BLaER1 (cell line): ENCODE measurements around the gene SIRPB1.
"Not testable (repeated sequence)": the region's sequence is repeated elsewhere in the genome, so short reads cannot be mapped to it uniquely, and the experiment has no call there.

ENCODE experiments used
- H3K27ac ChIP-seq: shearing (Covaris generic); formaldehyde crosslinking; 2 replicates; pipeline ENCODE4 v1.8.1; 2022
- H3K27me3 ChIP-seq: shearing (Covaris generic); formaldehyde crosslinking; 2 replicates; pipeline ENCODE4 v1.8.1; 2022
- H3K36me3 ChIP-seq: shearing (Covaris generic); formaldehyde crosslinking; 2 replicates; pipeline ENCODE4 v1.8.1; 2022
- H3K4me1 ChIP-seq: shearing (Covaris generic); formaldehyde crosslinking; 2 replicates; pipeline ENCODE4 v1.8.1; 2022
- H3K4me2 ChIP-seq: shearing (Covaris generic); formaldehyde crosslinking; 2 replicates; pipeline ENCODE4 v1.8.1; 2022
- H3K4me3 ChIP-seq: shearing (Covaris generic); formaldehyde crosslinking; 2 replicates; pipeline ENCODE4 v1.8.1; 2022
- H3K9ac ChIP-seq: shearing (Covaris generic); formaldehyde crosslinking; 2 replicates; pipeline ENCODE4 v1.8.1; 2022
- H3K9me3 ChIP-seq: shearing (Covaris generic); formaldehyde crosslinking; 2 replicates; pipeline ENCODE4 v1.8.1; 2022
- H4K20me1 ChIP-seq: shearing (Covaris generic); formaldehyde crosslinking; 2 replicates; pipeline ENCODE4 v1.8.1; 2022
- Cebpa-rat ChIP-seq: shearing (Covaris generic); IDR thresholded peaks from 2 replicates; pipeline ENCODE4 v1.8.1; 2022

Gene SIRPB1

DNA sequence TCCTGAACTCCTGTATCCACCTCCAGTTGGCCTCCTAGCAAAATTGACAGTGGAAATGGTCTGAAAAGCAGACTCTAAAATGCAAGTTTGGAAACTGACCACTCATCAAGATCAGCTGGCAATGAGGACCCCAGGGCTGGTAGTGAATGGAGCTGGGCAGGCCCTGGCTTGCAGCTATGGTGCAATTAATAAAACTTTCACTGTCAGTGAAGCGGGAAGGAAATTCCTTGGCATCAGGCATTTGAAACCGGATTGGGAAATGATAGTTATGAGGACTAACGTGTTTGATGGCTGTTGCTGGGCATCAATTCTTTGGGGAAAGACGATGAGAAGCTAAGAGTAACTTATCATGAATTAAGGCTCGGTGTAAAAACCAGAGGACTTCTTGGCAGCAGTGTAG lies 19.1 kb downstream of the SIRPB1 start:
- H3K27ac ChIP-seq = no peak overlapping the region
- H3K4me1 ChIP-seq = no peaks in the 10 kb centered on the region
- H3K9me3 ChIP-seq = no peaks in the 10 kb centered on the region
- no peaks in the 10 kb centered on the region for H3K36me3 ChIP-seq
- TF ChIP-seq Cebpa-rat = no peak
- no peaks in the 10 kb centered on the region for H3K27me3 ChIP-seq
- no peak overlapping the region for H3K9ac ChIP-seq
- H3K4me2 ChIP-seq = no peak overlapping the region
- H3K4me3 ChIP-seq = no peak overlapping the region
- no peaks in the 10 kb centered on the region for H4K20me1 ChIP-seq

DNA sequence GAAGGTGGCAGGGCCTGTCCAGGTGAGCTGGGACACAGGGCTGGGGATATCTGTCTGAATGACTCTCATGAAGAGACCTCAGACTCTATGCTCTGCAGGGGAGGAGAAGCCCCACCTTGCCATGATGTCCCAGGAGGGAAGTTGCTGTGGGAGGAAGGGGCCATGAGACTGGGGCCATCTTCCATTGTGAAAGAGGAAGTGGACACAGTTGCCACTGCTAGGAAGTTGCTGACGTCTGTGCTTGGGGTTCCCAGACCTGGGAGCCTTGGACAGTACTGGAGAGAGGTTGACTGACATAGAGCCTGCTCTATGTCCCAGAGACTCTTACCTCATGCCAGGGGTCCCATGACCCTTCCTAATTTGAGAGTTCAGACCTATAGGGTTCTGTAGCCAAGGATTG lies 24.5 kb downstream of the SIRPB1 start:
- H3K36me3 ChIP-seq = no peaks in the 10 kb centered on the region
- no peaks in the 10 kb centered on the region for H3K9me3 ChIP-seq
- no peak overlapping the region for H3K27ac ChIP-seq
- H3K27me3 ChIP-seq = no peaks in the 10 kb centered on the region
- H4K20me1 ChIP-seq = no peaks in the 10 kb centered on the region
- TF ChIP-seq Cebpa-rat = no peak
- H3K4me2 ChIP-seq = no peak overlapping the region
- H3K4me1 ChIP-seq = no peaks in the 10 kb centered on the region; the same call in 1 of the 2 replicates
- no peak overlapping the region for H3K9ac ChIP-seq
- H3K4me3 ChIP-seq = no peak overlapping the region

DNA sequence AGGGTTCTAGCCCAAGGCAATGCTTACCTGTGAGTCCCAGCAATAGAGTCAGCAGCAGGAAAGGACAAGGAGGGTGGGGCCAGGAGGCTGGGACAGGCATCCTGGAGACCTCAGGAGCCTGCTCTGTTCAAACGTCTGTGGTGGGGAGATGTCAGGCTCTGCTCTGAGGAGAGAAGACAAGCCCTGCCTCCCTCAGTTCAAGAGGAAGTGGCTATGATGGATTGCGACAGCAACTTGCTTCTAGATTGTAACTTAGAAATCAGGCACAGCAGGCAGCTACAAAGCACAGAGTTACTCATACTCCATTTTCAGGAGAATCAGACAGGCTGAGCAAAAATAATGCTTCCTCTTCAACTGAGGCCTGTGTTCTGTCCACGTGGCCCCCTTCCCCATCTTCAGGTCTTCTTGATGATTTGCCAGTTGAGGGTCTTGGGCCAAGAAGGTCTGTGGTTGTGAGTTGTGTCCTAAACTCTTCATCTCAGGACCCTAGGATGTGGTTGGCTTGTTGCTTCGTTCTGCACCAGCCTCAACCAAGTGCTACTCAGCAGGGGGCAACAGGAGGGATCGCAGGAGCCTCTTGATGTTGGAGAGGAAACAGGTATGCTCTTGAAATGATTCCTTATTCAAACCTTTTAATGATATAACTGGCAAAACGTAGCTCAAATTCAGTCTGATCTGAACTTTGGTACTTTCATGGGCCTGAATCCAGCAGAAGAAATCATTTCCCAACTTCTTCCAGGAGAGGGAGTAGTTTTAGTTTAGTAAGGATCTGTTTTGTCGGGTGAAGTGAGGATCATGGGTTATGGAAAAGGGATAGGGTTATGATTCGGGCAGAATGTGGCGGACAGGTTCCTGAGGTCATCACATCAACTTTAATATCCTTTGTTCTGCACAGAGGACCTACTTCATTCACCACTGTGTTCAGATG lies 31.0 kb downstream of the SIRPB1 start:
- H3K4me1 ChIP-seq = no peaks in the 10 kb centered on the region
- no peak overlapping the region for H3K4me2 ChIP-seq
- H3K4me3 ChIP-seq = no peak overlapping the region
- H3K27ac ChIP-seq = no peak overlapping the region
- H4K20me1 ChIP-seq = no peaks in the 10 kb centered on the region
- TF ChIP-seq Cebpa-rat = no peak
- H3K36me3 ChIP-seq = no peaks in the 10 kb centered on the region
- no peaks in the 10 kb centered on the region for H3K27me3 ChIP-seq
- no peaks in the 10 kb centered on the region for H3K9me3 ChIP-seq
- H3K9ac ChIP-seq = no peak overlapping the region

DNA sequence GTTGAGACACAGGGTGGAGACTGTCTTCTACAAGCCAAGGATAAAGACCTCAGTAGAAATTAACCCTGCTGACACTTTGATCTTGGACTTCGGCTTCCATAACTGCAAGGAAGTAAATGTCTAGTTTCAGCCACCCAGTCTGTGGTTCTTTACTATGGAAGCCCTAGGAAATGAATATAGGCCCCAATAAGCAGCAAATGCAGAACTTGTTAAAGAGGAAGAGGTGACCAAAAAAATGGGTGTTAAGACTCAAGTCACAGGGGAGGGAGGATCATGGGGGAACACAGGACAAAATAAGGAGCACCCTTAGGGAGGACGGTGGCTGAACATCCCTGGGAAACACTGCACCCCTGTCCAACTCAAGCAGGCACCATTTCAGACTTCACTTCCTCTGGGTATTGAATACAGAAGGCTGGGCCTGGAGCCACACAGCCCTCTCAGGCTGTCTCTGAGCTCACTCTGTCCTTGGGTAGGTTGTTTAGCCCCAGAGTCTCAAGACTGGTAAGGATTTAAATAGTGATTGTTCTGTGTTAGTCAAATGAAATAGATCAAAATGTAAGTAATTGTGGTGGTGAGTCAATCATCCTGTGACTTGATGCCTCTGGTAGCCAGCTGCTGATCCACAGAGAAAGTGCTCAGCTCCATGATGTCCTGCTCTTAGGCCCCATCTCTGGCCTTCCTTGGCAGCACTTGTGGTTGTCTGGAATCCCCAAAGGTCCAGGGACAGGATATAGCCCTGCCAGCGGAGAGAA lies 31.9 kb downstream of the SIRPB1 start:
- Histone ChIP-seq H3K27me3 (no peaks in the 10 kb centered on the region), H3K36me3 (no peaks in the 10 kb centered on the region), H3K9me3 (no peaks in the 10 kb centered on the region), H3K27ac (no peak overlapping the region), H3K4me3 (no peak overlapping the region), H3K9ac (no peak overlapping the region), H3K4me2 (no peak overlapping the region), H4K20me1 (no peaks in the 10 kb centered on the region), H3K4me1 (no peaks in the 10 kb centered on the region)
- no peak for TF ChIP-seq Cebpa-rat

DNA sequence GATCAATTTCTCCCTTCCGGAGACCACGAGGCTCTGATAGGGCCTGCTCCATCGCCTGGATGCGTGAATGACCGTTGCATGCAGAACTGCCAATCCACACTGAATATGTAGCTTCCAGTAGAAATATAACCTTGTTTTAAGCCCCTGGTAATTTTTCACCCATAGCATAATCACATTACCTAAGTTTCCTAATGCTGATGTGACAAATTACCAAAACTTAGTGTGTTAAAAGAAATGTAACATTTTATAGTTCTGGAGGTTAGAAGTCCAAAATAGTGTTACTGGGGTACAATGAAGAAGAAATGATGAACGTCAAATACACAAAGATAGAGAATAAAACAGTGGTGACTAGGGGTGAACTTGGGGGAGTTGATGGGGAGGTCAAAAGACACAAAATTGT lies 40.3 kb downstream of the SIRPB1 start:
- no peak overlapping the region for H3K4me3 ChIP-seq
- no peak overlapping the region for H3K27ac ChIP-seq
- H3K4me1 ChIP-seq = no peaks in the 10 kb centered on the region
- no peaks in the 10 kb centered on the region for H4K20me1 ChIP-seq
- H3K4me2 ChIP-seq = no peak overlapping the region
- no peaks in the 10 kb centered on the region for H3K9me3 ChIP-seq
- no peak for TF ChIP-seq Cebpa-rat
- no peaks in the 10 kb centered on the region for H3K27me3 ChIP-seq
- H3K36me3 ChIP-seq = no peaks in the 10 kb centered on the region
- H3K9ac ChIP-seq = no peak overlapping the region

DNA sequence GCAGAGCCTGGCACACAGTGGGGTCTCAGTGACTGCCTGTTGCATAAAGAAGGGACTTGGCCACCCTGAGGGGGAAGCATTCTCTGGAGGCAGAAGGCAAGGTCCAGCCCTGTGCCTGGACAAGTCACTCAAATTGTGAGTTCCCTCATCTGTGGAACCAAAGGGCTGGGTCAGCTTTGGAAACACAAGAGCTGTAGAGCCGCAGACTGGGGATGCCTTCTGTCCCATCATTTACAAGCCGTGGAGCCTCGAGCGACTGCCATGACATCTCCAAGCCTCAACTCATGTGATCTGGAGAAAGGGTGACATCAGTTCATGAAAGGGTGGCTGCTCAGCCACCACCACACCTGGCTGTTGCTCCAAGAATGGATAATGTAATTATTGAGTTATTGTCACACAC lies 41.9 kb downstream of the SIRPB1 start:
- Histone ChIP-seq H3K27me3 (no peaks in the 10 kb centered on the region), H3K9ac (no peak overlapping the region), H3K9me3 (no peaks in the 10 kb centered on the region), H3K27ac (no peak overlapping the region), H3K4me3 (no peak overlapping the region), H3K36me3 (no peaks in the 10 kb centered on the region), H3K4me1 (no peaks in the 10 kb centered on the region), H4K20me1 (no peaks in the 10 kb centered on the region), H3K4me2 (no peak overlapping the region)
- TF ChIP-seq Cebpa-rat = no peak

DNA sequence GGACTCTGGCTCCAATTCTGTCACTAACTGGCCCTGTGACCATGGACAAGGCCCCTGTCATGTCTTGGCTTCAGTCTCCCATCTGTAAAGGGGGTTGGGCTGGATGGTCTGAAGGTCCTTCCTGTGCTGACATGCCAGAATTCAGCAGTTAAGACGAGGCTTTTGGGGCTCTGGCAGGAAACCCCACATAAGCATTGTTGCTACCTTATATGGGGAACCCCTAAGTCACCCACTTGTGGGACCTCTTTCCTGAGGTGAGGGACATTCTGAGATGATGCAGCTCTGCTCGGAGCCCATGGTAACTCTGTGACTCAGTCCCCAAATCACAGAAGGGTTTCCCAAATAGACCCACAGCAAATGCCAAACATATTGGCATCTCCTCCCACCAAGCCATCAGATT lies 42.5 kb downstream of the SIRPB1 start:
- H3K9me3 ChIP-seq, H3K9ac ChIP-seq, H3K4me1 ChIP-seq, H3K36me3 ChIP-seq, H3K27me3 ChIP-seq, H3K4me2 ChIP-seq, H4K20me1 ChIP-seq, H3K27ac ChIP-seq, H3K4me3 ChIP-seq: not testable (repeated sequence)

DNA sequence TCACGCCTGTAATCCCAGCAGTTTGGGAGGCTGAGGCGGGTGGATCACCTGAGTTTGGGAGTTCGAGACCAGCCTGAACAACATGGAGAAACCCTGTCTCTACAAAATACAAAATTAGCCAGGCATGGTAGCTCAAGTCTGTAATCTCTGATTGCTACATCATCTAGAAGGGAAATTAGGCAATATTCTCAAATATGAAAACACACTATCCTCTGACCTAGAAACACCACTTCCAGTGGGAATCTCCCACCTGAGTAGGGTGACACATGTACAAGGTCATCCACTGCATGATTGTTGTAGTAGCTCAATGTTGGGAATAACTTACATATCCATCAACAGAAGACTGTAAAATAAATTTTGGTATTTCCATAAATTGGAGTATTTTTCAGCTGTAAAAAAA lies 43.2 kb downstream of the SIRPB1 start:
- H4K20me1 ChIP-seq = no peaks in the 10 kb centered on the region
- H3K4me3 ChIP-seq = no peak overlapping the region
- H3K36me3 ChIP-seq = no peaks in the 10 kb centered on the region
- no peaks in the 10 kb centered on the region for H3K9me3 ChIP-seq
- TF ChIP-seq Cebpa-rat = no peak
- no peak overlapping the region for H3K27ac ChIP-seq
- no peaks in the 10 kb centered on the region for H3K4me1 ChIP-seq
- H3K9ac ChIP-seq = no peak overlapping the region
- no peaks in the 10 kb centered on the region for H3K27me3 ChIP-seq
- H3K4me2 ChIP-seq = no peak overlapping the region

DNA sequence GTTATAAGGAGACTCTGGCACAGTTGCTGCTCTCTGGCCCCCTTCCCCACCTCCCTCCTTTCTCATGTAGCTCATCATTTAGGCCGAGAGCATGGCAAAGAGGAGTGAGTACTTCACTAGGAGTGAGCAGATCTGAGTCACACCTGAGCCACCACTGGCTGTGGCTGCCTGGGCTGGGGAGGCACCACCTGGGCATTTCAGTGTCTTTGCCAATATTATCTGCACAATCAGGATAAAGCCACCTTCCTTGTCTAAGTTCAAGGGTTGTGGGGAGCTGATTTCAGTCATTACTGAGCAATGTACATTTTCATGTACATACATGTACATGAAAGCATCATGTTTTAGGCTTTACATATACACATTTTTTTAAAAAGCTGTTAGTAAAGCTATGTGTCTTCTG lies 43.8 kb downstream of the SIRPB1 start:
- H3K4me3 ChIP-seq, H3K27ac ChIP-seq, H3K9me3 ChIP-seq, H3K9ac ChIP-seq, H4K20me1 ChIP-seq, H3K4me2 ChIP-seq, H3K27me3 ChIP-seq, H3K4me1 ChIP-seq, H3K36me3 ChIP-seq: not testable (repeated sequence)

DNA sequence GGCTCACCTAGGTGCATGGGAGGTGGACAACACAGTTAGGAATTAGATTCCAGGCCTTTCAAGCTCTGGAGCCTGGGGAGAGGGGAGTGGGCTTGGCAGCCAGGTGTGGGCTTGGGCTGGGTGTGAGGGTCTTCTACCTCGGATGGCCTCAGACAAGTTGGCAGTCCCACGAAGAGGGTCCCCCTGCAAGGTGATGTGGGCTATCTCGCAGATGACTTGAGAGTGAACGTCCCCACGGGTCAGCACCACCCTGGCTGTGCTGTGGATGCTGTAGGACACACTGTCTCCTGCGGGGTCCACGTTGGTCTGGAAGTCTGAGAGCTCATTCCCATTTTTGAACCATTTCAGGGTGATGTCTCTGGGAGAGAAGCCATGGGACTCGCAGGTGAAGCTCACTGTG lies 48.2 kb downstream of the SIRPB1 start:
- H3K27me3 ChIP-seq, H3K4me2 ChIP-seq, H3K4me1 ChIP-seq, H3K36me3 ChIP-seq, H3K27ac ChIP-seq, H3K4me3 ChIP-seq, H3K9me3 ChIP-seq, H4K20me1 ChIP-seq, H3K9ac ChIP-seq: not testable (repeated sequence)
